NOMO-1 (cell line): ENCODE results near the gene CYFIP2.
A peak's percentile ranks its signal among the peaks of the same experiment; 100 is the strongest.

ENCODE experiments used
- DNase-seq, 2 experiments: peaks; one replicate each; lab custom pipeline; 2025; ENCODE audit not compliant: unreplicated experiment in 2 of 2; lab: John Stamatoyannopoulos, UW

CYFIP2 gene

GRCh38 chr5:157352756-157353340 is 86.9 kb downstream of the CYFIP2 start:
- DNase-seq: no peak

- DNase-seq: no peak
Observed at GRCh38 chr5:157354800-157355199, 88.9 kb downstream of the CYFIP2 start.

- no peak for DNase-seq
Observed at GRCh38 chr5:157356576-157356975, 90.7 kb downstream of the CYFIP2 start.

- DNase-seq: no peak
Observed at GRCh38 chr5:157357823-157358222, 91.9 kb downstream of the CYFIP2 start.

GRCh38 chr5:157358871-157359270 is 92.9 kb downstream of the CYFIP2 start:
- no peak for DNase-seq

GRCh38 chr5:157359356-157360055 is 93.6 kb downstream of the CYFIP2 start:
- no peak for DNase-seq

GRCh38 chr5:157362012-157362411 is 96.1 kb downstream of the CYFIP2 start:
- peak; percentile 67 to 76 for DNase-seq

GRCh38 chr5:157362502-157362901 is 96.6 kb downstream of the CYFIP2 start:
- no peak for DNase-seq

- DNase-seq: no peak
Observed at GRCh38 chr5:157362982-157363381, 97.1 kb downstream of the CYFIP2 start.

GRCh38 chr5:157365732-157366131 is 99.8 kb downstream of the CYFIP2 start:
- DNase-seq: no peak

GRCh38 chr5:157366741-157367674 is 101.1 kb downstream of the CYFIP2 start:
- no peak for DNase-seq

- DNase-seq: no peak
Observed at GRCh38 chr5:157369507-157369906, 103.6 kb downstream of the CYFIP2 start.

GRCh38 chr5:157370967-157371366 is 105.0 kb downstream of the CYFIP2 start:
- no peak for DNase-seq

GRCh38 chr5:157371655-157372471 is 105.9 kb downstream of the CYFIP2 start:
- DNase-seq: no peak

GRCh38 chr5:157372472-157372822 is 106.5 kb downstream of the CYFIP2 start:
- DNase-seq: no peak

GRCh38 chr5:157378509-157378908 is 112.6 kb downstream of the CYFIP2 start:
- DNase-seq: no peak

- no peak for DNase-seq
Observed at GRCh38 chr5:157379983-157380382, 114.1 kb downstream of the CYFIP2 start.

GRCh38 chr5:157381746-157382145 is 115.8 kb downstream of the CYFIP2 start:
- DNase-seq: no peak

GRCh38 chr5:157382996-157383800 is 117.3 kb downstream of the CYFIP2 start:
- no peak for DNase-seq
